AG04449 (cell line): ENCODE results near the gene GPATCH8.

Source experiments
- CTCF ChIA-PET: fragments of 350-600 bp; formaldehyde crosslinking; extraction: SDS; loops from one replicate; lab custom pipeline; 2021; ENCODE audit warnings: antibody characterized with exemption; lab: Yijun Ruan, JAX
- POLR2A ChIA-PET: fragments of 400-600, 350-600 bp; formaldehyde crosslinking; extraction: SDS; loops from one replicate; lab custom pipeline; 2020; ENCODE audit warnings: antibody characterized with exemption, inconsistent platforms; lab: Yijun Ruan, JAX
- DNase-seq: peaks from one replicate; pipeline ENCODE4 v3.0.0-alpha.2; 2010; ENCODE audit warnings: low read depth, low spot score
- H3K4me3 ChIP-seq: 2 replicates; pipeline ENCODE4 v1.5.1; 2011; ENCODE audit warnings: low read depth, mild to moderate bottlenecking, control low read depth, low read length
- TF ChIP-seq, protein P1 (sequence below): IDR thresholded peaks from one replicate; pipeline ENCODE4 v1.5.1; 2011; ENCODE audit warnings: mild to moderate bottlenecking, moderate library complexity, low read length, control low read depth, inconsistent platforms; ENCODE audit not compliant: insufficient read depth; ENCODE audit errors: missing control alignments

Gene GPATCH8

DNA sequence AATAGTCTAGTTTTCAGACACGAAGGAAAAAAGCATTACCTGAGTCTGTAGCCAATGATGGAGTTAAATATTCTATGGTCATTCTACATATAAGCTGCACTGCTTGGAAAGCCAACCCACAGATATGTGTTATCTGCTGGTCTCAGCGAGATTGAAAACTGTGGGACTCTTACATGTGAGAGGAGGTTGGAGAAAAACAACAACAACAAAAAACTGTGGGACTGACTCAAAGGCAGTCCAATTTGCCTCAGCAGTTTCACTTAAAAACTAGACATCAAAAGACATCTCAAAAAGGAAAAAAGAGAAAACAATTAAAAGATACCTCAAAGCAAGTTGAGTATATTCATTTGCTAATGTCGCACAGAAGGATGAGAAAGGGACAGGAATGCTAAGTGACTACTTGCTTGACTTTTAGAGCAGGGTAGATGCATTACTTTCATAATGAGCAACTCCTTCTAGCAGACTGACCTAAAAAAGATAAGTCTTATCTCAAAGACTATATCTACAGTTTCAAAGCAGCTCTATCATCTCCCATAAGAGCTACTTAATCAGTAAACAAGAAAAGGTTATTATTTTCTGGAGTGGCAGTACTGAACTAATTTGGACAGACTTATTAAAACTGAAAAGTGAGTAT lies 78.3 kb downstream of the GPATCH8 start:
- H3K4me3 ChIP-seq, result no peak overlapping the region
- TF ChIP-seq, protein P1, sequence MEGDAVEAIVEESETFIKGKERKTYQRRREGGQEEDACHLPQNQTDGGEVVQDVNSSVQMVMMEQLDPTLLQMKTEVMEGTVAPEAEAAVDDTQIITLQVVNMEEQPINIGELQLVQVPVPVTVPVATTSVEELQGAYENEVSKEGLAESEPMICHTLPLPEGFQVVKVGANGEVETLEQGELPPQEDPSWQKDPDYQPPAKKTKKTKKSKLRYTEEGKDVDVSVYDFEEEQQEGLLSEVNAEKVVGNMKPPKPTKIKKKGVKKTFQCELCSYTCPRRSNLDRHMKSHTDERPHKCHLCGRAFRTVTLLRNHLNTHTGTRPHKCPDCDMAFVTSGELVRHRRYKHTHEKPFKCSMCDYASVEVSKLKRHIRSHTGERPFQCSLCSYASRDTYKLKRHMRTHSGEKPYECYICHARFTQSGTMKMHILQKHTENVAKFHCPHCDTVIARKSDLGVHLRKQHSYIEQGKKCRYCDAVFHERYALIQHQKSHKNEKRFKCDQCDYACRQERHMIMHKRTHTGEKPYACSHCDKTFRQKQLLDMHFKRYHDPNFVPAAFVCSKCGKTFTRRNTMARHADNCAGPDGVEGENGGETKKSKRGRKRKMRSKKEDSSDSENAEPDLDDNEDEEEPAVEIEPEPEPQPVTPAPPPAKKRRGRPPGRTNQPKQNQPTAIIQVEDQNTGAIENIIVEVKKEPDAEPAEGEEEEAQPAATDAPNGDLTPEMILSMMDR, result no peak
- POLR2A ChIA-PET, result no interaction called here
- CTCF ChIA-PET, result interaction anchor here (0.9 kb wide), 2 partner anchors 11 to 25 kb away, joined by 3 read pairs; no protein-coding TSS in a partner anchor
- DNase-seq, result no peak

DNA sequence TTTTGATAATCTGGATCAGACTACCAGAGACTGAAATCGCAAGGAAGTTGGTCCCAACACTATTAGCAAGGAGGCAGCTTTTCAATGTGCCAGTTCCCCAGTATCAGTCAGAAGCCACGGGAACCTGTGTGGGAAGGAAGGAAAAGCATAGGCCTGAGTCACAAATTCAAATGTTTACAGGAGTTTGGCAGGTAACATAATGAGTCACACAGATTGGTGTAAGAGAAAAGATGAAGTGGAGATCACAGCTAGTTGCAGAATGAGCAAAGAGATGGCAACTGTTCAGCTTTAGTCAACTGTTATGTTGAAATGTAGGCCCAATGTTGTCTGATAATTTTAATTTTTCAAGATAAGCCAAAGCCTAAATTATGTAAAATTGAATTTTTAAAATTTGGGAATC lies 85.7 kb downstream of the GPATCH8 start:
- peak; percentile 33 for DNase-seq
- POLR2A ChIA-PET, result no interaction called here
- no peak overlapping the region for H3K4me3 ChIP-seq
- TF ChIP-seq, protein P1, result no peak
- CTCF ChIA-PET, result interaction anchor here (3.0 kb wide), 1 partner anchor 106 kb away, joined by 9 read pairs; no protein-coding TSS in a partner anchor

DNA sequence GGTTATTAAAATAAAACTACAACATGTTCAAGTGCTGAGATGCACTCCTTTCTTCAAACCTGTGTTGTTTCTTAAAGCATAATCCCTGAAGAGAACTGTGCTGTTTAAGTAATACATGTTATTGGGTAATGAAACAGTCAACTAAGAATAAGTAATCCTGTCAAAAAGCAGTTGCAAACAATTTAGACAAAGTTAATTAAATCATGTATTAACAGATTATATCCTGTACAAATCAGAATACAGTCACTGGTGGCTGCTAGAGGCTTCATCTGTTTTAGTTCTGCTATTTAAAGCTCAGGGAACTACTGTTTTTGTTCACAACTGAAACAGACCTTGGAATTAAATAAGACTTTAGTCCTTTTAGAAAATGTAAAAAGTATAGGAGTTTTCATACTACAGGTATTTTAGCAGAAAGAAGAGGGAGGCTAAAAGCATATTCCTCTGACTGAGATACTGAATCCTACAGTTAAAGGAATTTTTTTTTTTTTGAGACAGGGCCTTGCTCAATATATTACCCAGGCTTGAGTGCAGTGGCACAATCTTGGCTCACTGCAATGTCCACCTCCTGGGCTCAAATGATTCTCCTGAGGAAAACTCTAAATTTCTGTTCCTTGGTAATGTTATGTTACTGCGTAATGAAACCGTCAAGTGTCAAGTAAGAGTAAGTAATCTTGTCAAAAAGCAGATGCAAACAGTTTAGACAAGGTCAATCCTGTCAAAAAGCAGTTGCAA lies 86.5 kb downstream of the GPATCH8 start:
- CTCF ChIA-PET, result interaction anchor here (1.3 to 3.0 kb wide), 2 partner anchors 17 to 107 kb away, joined by 3 to 9 read pairs; no protein-coding TSS in a partner anchor
- POLR2A ChIA-PET, result interaction anchor here (0.6 kb wide), 1 partner anchor 31 kb away, joined by 4 read pairs; no protein-coding TSS in a partner anchor

DNA sequence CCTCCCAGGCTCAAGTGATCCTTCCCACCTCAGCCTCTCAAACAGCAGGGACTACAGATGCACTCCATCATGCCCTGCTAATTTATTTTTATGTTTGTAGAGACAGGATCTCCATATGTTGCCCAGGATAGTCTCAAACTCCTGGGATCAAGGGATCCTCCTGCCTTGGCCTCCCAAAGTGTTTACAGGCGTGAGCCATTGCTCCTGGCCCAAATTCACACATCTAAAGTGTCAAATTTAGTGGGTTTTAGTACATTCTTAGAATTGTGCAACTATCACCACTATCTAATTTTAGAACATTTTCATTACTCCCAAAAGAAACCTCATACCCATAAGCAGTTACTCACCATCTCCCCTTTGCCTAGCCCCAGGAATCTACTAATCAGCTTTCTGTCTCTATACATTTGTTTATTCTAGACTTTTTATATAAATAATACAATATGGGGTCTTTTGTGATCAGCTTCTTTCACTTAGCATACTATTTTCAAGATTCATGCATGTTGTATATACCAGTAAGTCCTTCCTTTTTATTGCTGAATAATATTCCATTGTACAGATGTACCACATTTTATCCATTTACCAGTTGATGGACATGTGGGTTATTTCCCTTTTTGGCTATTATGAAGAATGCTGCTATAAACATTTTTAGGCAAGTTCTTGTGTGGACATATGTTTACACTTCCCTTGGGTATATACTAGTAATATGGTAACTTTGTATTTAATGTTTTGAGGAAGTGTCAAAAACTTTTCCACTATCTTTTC lies 88.6 kb downstream of the GPATCH8 start:
- TF ChIP-seq, protein P1, result no peak
- DNase-seq, result no peak
- CTCF ChIA-PET, result interaction anchor here (1.3 to 3.0 kb wide), 3 partner anchors 14 to 109 kb away, joined by 3 to 9 read pairs (median 6); partner anchors contain the start of gene FAM171A2
- POLR2A ChIA-PET, result no interaction called here
- H3K4me3 ChIP-seq, result no peak overlapping the region

More for the DNA sequence above, 86.5 kb downstream of the GPATCH8 start:
- no peak for DNase-seq
- TF ChIP-seq, protein P1, result no peak
- H3K4me3 ChIP-seq, result no peak overlapping the region

DNA sequence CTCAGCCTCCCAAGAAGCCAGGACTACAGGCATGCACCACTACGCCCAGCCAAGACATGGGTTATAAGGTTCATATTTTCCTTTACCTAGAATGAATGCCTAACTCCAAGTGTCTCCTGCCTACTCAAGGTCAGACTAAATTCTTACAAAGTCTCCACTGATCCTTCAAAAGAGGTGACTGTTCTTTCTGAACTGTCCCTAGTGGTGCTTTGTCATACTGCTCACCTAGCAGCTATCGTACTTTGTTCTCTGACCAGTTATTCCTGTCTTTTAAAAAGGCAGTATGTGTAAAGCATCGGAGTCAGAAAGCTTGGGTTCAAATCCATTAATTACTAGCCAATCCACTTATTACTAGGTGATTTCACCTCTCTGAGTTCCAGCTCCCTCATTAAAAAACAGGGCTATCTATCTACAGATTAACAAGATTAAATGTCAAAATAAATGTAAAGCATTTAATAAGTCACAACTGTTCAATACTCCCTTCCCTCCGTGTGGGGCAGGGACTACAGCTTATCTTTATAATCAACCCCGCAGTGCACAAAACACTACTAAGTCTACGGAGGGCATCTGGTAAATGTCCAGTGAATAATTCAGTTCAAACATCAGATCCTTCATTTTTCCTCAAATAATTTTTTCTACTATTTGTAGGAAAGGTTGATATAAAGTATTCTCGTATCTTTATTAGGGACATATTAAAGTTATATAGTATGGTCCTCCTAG lies 93.7 kb downstream of the GPATCH8 start:
- no peak overlapping the region for H3K4me3 ChIP-seq
- POLR2A ChIA-PET, result no interaction called here
- CTCF ChIA-PET, result interaction anchor here (1.1 to 2.3 kb wide), 4 partner anchors 9 to 113 kb away, joined by 3 to 11 read pairs (median 6); no protein-coding TSS in a partner anchor
- no peak for DNase-seq
- TF ChIP-seq, protein P1, result no peak
